GM12891 (cell line): ENCODE data around the gene MYO5B.

Experiments
- PAX5 ChIP-seq: IDR thresholded peaks from 2 replicates; pipeline ENCODE4 v1.6.1; 2011; ENCODE audit warnings: low read length, moderate library complexity, mild to moderate bottlenecking; ENCODE audit not compliant: insufficient read depth, severe bottlenecking
- POLR2A ChIP-seq: IDR thresholded peaks from 2 replicates; pipeline ENCODE4 v1.6.1; 2011; ENCODE audit warnings: low read depth, low read length, control low read depth
- POLR2AphosphoS5 ChIP-seq: IDR thresholded peaks from 2 replicates; pipeline ENCODE4 v1.6.1; 2011; ENCODE audit warnings: low read depth, low read length, control low read depth
- POU2F2 ChIP-seq: IDR thresholded peaks from 2 replicates; pipeline ENCODE4 v1.6.1; 2011; ENCODE audit warnings: low read depth, mild to moderate bottlenecking, control low read depth, low read length, moderate library complexity
- SPI1 ChIP-seq: IDR thresholded peaks from 2 replicates; pipeline ENCODE4 v1.6.1; 2011; ENCODE audit warnings: low read depth, low read length, control low read depth
- TAF1 ChIP-seq: IDR thresholded peaks from 2 replicates; pipeline ENCODE4 v1.6.1; 2011; ENCODE audit warnings: low read depth, low read length, control low read depth

- TF ChIP-seq POLR2A (no peak), TAF1 (no peak), POLR2AphosphoS5 (no peak), POU2F2 (no peak), SPI1 (no peak), PAX5 (no peak)
These were observed 318.4 kb downstream of the MYO5B start for GRCh38 chr18:49876536-49876935.
